Stimulated activated CD8-positive, alpha-beta memory T cell treated with anti-CD3 and anti-CD28 coated beads, Interleukin-12 subunit alpha, Interleukin-12 subunit beta, amount 100 ng/mL, for 24 hours (primary cell): ENCODE measurements around the gene RPL3.
"Not testable (repeated sequence)": the region's sequence is repeated elsewhere in the genome, so short reads cannot be mapped to it uniquely, and the experiment has no call there.

ENCODE experiments used
- DNase-seq: peaks from one replicate; pipeline ENCODE4 v3.0.0-alpha.2; 2020; ENCODE audit errors: extremely low read depth

Gene RPL3

DNA sequence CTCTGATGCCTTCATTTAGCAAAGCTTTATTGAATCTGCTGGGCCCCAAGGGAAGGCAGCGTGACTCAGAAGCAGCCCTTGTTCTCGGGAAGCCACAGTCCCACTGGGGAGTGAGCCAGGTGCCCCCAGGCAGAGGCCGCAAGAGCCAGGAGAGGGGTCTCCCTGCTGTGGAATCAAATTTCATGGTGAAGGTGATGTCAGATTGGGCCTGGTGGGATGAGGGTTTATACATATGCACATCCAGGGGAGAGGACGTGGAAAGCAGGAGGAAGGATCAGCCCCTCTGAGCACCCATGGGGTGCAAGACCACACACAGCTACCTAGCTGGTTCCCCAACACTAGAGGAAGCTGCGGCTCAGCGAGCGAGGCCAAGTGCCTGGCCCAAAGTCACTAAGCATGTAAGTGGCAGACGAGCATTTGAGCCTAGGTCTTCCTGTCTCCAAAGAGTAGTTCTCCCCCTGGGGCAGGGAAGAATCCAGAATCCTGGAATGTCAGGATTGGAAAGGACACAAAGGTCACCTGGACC, 32.3 kb upstream of the RPL3 start:
- no peak for DNase-seq

GRCh38 chr22:39350757-39351688, 31.6 kb upstream of the RPL3 start:
- no peak for DNase-seq

- no peak for DNase-seq
Observed at GRCh38 chr22:39349967-39350726, 30.7 kb upstream of the RPL3 start, which contains the start of gene SYNGR1. Gene SYNGR1 (plus strand): TSS chr22:39349991. CDS start chr22:39350011, 20 bp downstream.

GRCh38 chr22:39349506-39349966, 30.1 kb upstream of the RPL3 start:
- no peak for DNase-seq

GRCh38 chr22:39348909-39349505, 29.6 kb upstream of the RPL3 start:
- no peak for DNase-seq

DNA sequence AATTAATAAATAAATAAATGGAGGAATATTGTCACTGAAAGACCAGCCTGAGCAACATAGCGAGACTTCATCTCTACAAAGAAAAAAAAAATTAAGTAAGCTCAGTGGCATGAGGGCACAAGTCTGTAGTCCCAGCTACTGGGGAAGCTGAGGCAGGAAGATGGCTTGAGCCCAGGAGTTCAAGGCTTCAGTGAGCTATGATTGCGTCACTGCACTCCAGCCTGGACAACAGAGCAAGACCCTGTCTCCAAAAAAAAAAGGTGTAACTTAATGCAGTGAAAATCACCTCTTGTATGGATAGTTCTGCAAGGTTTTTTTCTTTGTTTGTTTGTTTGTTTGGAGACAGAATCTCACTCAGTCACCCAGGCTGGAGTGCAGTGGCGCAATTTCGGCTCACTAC, 25.8 kb upstream of the RPL3 start:
- DNase-seq = no peak

- no peak for DNase-seq
Observed at GRCh38 chr22:39344046-39344390, 24.6 kb upstream of the RPL3 start.

DNA sequence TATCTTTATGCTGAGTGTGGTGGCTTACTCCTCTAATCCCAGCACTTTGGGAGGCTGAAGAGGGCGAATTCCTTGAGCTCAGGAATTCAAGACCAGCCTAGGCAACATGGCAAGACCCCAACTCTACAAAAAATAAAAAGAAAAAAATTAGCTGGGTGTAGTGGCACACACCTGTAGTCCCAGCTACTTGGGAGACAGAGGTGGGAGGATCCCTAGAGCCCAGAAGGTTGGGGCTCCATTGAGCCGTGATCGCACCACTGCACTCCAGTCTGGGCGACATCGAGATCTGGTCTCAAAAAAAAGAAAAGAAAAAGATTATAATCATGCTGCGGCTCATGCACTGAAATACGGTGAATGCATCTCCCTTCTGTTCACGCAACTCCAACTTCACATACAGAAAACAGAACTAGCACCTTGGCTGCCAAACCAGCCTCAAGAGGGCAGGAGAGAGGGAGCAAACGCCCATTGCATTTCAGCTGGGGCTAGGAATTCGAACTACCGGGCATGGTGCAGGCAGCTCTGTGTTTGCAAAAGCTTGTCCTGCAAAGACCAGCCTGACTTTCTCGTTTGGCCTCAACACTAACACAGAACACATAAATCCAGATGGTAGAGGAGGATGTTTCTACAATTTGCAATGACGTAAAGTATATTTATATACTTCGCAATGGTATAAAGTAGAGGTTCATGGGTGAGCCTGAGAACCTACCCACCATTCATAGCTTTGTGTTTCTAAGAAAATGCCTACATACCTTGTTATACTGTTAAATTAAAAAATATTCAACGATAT, 24.0 kb upstream of the RPL3 start:
- peak; percentile 11 for DNase-seq

GRCh38 chr22:39341179-39341578, 21.8 kb upstream of the RPL3 start:
- DNase-seq = no peak

GRCh38 chr22:39339775-39340174, 20.4 kb upstream of the RPL3 start:
- DNase-seq = not testable (repeated sequence)

DNA sequence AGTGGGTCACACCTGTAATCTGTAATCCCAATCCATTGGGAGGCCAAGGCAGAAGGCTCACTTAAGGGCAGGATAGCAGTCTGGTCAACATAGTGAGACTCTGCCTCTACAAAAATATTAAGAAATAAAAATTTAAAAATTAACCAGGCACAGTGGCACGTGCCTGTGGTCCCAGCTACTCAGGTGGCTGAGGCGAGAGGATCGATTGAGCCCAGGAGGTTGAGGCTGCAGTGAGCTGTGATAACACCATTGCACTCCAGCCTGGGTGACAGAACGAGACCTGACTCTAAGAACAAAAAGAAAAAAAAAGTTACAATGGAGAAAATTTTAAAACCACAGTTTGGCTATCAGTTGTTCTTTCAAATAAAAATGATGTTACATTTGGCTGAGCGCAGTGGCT, 17.0 kb upstream of the RPL3 start:
- no peak for DNase-seq

DNA sequence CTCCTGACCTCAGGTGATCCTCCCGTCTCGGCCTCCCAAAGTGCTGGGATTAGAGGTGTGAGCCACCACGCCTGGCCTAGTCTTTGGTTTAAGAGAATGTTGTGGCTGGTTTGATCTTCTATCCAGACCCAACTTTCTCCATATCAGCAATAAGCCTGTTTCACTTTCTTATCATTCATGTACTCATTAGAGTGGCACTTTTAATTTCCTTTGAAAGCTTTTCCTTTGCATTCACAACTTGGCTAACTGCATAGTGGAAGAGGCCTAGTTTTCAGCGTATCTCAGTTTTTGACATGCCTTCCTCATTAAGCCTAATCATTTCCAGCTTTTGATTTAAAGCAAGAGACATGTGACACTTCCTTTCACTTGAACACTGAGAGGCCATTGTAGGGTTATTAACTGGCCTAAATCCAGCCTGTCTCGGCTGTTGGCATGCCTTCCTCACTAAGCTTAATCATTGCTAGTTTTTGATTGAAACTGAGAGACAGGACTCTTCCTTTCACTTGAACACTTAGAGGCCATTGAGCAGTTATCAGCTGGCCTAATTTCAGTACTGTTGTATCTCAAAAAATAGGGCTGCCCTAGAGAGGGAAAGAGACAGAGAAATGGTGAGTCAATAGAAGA, 13.1 kb upstream of the RPL3 start:
- no peak for DNase-seq

GRCh38 chr22:39330553-39330952, 11.1 kb upstream of the RPL3 start:
- DNase-seq = not testable (repeated sequence)

GRCh38 chr22:39327995-39328754, 8.8 kb upstream of the RPL3 start:
- no peak for DNase-seq

DNA sequence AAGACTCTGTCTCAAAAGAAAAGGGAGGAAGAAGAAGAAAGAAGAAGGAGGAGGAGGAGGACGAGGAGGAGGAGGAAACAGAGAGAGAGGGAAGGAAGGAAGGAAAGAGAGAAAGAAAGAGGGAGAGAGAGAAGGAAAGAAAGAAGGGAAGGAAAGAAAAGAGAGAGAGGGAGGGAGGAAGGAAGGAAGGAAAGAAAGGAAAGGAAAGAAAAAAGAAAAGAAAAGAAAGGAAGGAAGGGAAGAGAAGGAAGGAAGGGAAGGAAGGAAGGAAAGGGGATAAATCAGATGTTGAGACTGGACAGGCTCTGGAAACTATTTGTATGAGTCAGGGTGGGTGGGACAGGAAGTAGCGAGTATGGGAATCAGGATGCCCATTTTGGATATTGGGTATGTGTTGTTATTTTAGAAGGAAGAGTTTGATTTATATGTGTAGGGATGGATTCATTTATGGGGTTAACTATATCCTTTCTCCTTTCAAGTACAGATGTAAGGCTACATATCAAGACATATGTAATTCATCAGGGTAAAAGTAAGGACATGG, 6.0 kb upstream of the RPL3 start:
- DNase-seq = no peak

DNA sequence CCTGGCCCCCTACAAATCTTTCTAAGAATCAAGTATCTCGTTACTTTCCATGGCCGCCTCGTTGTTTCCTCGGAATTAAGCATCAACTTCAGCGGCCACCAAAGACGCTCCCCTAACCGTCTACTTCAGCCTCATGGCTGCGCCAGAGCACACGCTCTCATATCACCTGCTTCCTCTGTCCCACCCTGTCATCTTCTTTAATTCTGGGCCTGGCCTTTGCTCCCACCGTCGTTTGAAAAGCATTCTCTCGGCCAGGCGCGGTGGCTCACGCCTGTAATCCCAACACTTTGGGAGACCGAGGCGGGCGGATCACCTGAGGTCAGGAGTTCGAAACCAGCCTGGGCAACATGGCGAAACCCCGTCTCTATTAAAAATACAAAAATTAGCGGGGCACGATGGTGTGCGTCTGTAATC, 1.2 kb upstream of the RPL3 start:
- not testable (repeated sequence) for DNase-seq

DNA sequence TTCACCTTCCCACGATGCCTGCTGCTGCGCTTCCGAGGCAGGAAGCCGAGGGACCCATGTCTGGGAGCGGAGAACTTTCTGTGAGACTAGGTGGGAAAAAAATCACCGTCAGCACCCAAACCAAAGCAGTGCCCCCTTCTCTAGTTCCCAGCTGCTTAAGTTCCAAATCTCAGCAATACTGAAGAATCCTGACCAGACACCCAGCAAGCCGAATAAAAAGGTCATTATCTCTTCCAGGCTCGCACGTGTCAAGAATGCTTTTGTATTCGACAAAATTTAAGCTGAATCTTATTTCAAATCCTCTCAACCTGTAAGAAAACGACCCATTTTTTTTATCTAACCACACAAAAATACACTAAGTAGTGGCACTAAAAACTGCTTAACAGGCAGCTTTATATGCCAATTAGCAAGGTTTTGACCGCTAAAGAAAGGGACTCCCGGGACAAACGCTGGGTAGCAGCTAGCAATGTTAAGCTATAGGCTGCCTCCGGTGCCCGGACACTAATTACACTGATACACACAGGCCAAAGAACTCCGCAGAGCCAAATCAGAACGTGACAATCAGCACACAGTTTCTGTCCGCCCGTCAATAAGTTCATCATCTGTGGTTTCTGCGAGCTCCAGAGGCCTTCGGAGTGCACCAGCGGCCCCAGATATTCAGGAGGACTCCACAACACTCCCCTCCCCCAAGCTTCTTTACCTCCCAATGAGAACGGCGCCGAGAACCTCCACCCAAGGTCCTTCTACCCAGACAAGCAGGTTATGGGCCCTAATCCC, 728 bp downstream of the RPL3 start:
- no peak for DNase-seq

- no peak for DNase-seq
Observed at GRCh38 chr22:39317775-39318506, 1.5 kb downstream of the RPL3 start.
